Heart left ventricle (tissue), 16 donors: ENCODE data around the gene KIAA1217. TPM values are rescaled to one million over a fixed set of nuclear protein-coding genes. Genes with fewer than 3 reads are reported as not detected.

ENCODE experiments used
- ATAC-seq, 4 donors: fragments of 200-7000 bp; cut with Tn5 transposase; one replicate each; pipeline ENCODE4 v1.9.1; 2020 to 2022; ENCODE audit warnings: moderate library complexity in 4 of 4, mild to moderate bottlenecking in 3 of 4, moderate number of reproducible peaks in 1 of 4
- DNase-seq, 5 donors: peaks; one replicate each; pipeline ENCODE4 v3.0.0-alpha.2; 2020
- H3K27ac ChIP-seq, 12 donors: fragments of 200-600 bp; sonication (generic) in 4 of 12; one replicate each; pipeline versions ENCODE4 v1.5.0 to v1.8.0; 2016 to 2022; ENCODE audit warnings: mild to moderate bottlenecking in 2 of 12
- H3K27me3 ChIP-seq, 9 donors: fragments of 200-600 bp; sonication (generic) in 2 of 9; one replicate each; pipeline versions ENCODE4 v1.5.1 to v1.8.0; 2016 to 2022; ENCODE audit warnings: mild to moderate bottlenecking in 3 of 9
- H3K36me3 ChIP-seq, 9 donors: fragments of 200-600 bp; sonication (generic) in 2 of 9; one replicate each; pipeline versions ENCODE4 v1.5.0 to v1.8.0; 2018 to 2022; ENCODE audit warnings: mild to moderate bottlenecking in 2 of 9
- H3K4me1 ChIP-seq, 12 donors: fragments of 200-600 bp; sonication (generic) in 4 of 12; one replicate each; pipeline versions ENCODE4 v1.5.0 to v1.8.0; 2016 to 2022; ENCODE audit warnings: mild to moderate bottlenecking in 3 of 12
- H3K4me3 ChIP-seq, 12 donors: fragments of 200-600 bp; sonication (generic) in 4 of 12; one replicate each; pipeline versions ENCODE4 v1.5.0 to v1.8.0; 2017 to 2022; ENCODE audit warnings: mild to moderate bottlenecking in 9 of 12, moderate library complexity in 4 of 12
- H3K9me3 ChIP-seq, 12 donors: fragments of 200-600 bp; sonication (generic) in 4 of 12; one replicate each; pipeline versions ENCODE4 v1.5.0 to v1.8.0; 2016 to 2022; ENCODE audit warnings: mild to moderate bottlenecking in 1 of 12
- POLR2A ChIP-seq, 2 donors: fragments of 450-650 bp; IDR thresholded peaks; one replicate each; pipeline ENCODE4 v1.6.1; 2017; ENCODE audit warnings: antibody characterized with exemption in 2 of 2, mild to moderate bottlenecking in 2 of 2, moderate library complexity in 2 of 2
- WGBS, 4 donors: extraction: QIAGEN DNeasy Blood & Tissue Kit in 2 of 4; methylation state at CpG; one replicate each; pipeline versions ENCODE4 v1.1.5 to v1.1.7; 2013 to 2018; 5-methylcytosine and 5-hydroxymethylcytosine counted together
- intact Hi-C, 10 donors: fragments of 100-400 bp; cut with DNase I; formaldehyde crosslinking; loops; one replicate each; pipeline versions ENCODE4 v1.11.1 to v1.14.2; 2022
- polyA plus RNA-seq, 2 donors: library from polyadenylated mRNA; stranded (reverse); fragments of 200-250 nt; gene quantifications; one replicate each; pipeline ENCODE4 v1.2.3, GENCODE V29; 2013
- total RNA-seq, 9 donors: library from RNA; depleted of rRNA in 2 of 9; stranded (reverse); fragments of >200 nt in 2 of 9; fragmentation: NEBNext Ultra II Directional in 3 of 9; extraction: Animal tissue kit (Norgen Biotek cat#: 25700) in 3 of 9; gene quantifications; one replicate each; pipeline versions ENCODE4 v1.1.0 to v1.2.4, GENCODE V29; 2016 to 2023
- TF ChIP-seq, protein P1 (sequence below), 12 donors: fragments of 200-600 bp; sonication (generic) in 4 of 12; IDR thresholded peaks; one replicate each; pipeline versions ENCODE4 v1.5.0 to v1.8.0; 2018 to 2022; ENCODE audit warnings: antibody characterized with exemption in 12 of 12, mild to moderate bottlenecking in 5 of 12
- donor health status: ischemic (EF 13 %, LVEDD 7.1; RV severe dilation, severe dysfunction).
- donor health status: healthy with polysubstance abuse.
- donor health status: DM: no; HTN: yes; CAD: no.
- donor health status: DM: no; HTN: no; CAD: no.
- donor health status: ischemic (EF 25% LVEDD 6.9; RV normal size, moderate dysfunction).
- donor health status: ischemic (EF 25% LVEDD 5.7; RV mildly dilated, moderate dysfunction).
- donor health status: healthy.
- donor health status: DM: yes; HTN: yes; CAD: no.
- donor health status: ischemic (EF 35%, LVEDD 5.7; RV mildly dilated, moderate dysfunction).
- donor health status: nonischemic (EF 11% LVEDD 7.7; RV severe dilation, severe dysfunction).
- donor health status: DM: yes; HTN: yes; CAD: no.
- donor health status: PGD.
- donor health status: ischemic (EF 29% LVEDD 5.4; RV normal size, mild dysfunction).
- donor health status: nonischemic (EF 23%, LVEDD 6.1; RV moderate dilation, normal function).

Gene KIAA1217
- total and polyA plus RNA-seq, 11 donors = 12.7 to 66.7 (median 33.5) TPM

DNA sequence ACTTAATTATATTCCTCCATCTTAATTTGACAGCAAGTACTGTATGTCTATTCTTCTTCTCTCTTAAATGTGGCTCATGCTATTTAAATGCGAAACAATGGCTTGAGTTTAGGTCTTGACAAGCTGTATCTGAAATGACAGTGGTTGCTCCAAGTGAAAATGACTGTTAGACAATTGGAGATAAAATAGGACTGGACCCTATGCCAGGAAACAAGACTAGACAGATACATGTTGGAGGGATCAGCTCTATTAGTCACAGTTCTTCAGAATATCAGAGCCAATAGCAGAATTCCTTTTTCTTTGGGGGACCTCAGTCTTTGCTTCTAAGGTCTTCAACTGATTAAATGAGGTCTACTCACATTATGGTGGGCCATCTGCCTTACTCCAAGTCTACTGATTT lies 25.8 kb downstream of the KIAA1217 start:
- intact Hi-C loops = no loop called here
- Histone ChIP-seq H3K27ac (no peak overlapping the region), H3K4me3 (no peak overlapping the region), H3K27me3 (no peaks in the 10 kb centered on the region), H3K36me3 (peaks cover 0 to 9% (median 0%) of the 10 kb centered on the region in 9 donors), H3K9me3 (no peaks in the 10 kb centered on the region), H3K4me1 (peaks cover 0 to 38% (median 8%) of the 10 kb centered on the region in 12 donors)
- WGBS, 4 donors = 78 to 93% (median 85%) methylated on average over 1 of the region's 1 CpG
- DNase-seq (no peak), ATAC-seq (no peak)
- no peak for TF ChIP-seq POLR2A (IDR thresholded peaks at IDR 0.05)
- TF ChIP-seq, protein P1, sequence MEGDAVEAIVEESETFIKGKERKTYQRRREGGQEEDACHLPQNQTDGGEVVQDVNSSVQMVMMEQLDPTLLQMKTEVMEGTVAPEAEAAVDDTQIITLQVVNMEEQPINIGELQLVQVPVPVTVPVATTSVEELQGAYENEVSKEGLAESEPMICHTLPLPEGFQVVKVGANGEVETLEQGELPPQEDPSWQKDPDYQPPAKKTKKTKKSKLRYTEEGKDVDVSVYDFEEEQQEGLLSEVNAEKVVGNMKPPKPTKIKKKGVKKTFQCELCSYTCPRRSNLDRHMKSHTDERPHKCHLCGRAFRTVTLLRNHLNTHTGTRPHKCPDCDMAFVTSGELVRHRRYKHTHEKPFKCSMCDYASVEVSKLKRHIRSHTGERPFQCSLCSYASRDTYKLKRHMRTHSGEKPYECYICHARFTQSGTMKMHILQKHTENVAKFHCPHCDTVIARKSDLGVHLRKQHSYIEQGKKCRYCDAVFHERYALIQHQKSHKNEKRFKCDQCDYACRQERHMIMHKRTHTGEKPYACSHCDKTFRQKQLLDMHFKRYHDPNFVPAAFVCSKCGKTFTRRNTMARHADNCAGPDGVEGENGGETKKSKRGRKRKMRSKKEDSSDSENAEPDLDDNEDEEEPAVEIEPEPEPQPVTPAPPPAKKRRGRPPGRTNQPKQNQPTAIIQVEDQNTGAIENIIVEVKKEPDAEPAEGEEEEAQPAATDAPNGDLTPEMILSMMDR (IDR thresholded peaks at IDR 0.05) = no peak

DNA sequence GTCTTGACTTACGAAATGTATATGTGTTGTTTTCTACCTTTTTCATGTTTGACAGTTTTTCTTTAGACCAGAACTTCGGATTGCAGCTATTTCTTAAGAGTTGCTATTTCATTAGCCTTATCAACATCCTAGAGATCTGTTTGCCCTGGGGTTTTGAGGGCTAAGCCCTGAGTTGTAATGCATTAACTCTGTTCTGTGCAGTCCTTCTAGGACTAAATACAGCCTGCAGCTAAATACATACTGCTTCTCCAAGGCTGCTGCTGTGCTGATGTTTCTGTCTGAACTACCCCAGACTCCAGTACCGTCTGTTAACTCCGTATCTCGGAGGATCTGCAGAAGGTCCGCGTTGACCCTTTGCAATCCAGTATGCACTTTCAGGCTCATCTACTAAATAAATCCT lies 26.5 kb downstream of the KIAA1217 start:
- no peak overlapping the region for H3K27ac ChIP-seq
- intact Hi-C loops = no loop called here
- H3K4me1 ChIP-seq = peaks cover 0 to 42% (median 11%) of the 10 kb centered on the region in 12 donors
- ATAC-seq = no peak
- H3K36me3 ChIP-seq = peaks cover 0 to 9% (median 0%) of the 10 kb centered on the region in 9 donors
- 83 to 89% (median 87%) methylated on average over 7 of the region's 7 CpGs for WGBS, 4 donors
- H3K4me3 ChIP-seq = no peak overlapping the region
- no peaks in the 10 kb centered on the region for H3K27me3 ChIP-seq
- H3K9me3 ChIP-seq = no peaks in the 10 kb centered on the region
- no peak for TF ChIP-seq POLR2A (IDR thresholded peaks at IDR 0.05)
- TF ChIP-seq, protein P1 (IDR thresholded peaks at IDR 0.05) = no peak
- DNase-seq = no peak

DNA sequence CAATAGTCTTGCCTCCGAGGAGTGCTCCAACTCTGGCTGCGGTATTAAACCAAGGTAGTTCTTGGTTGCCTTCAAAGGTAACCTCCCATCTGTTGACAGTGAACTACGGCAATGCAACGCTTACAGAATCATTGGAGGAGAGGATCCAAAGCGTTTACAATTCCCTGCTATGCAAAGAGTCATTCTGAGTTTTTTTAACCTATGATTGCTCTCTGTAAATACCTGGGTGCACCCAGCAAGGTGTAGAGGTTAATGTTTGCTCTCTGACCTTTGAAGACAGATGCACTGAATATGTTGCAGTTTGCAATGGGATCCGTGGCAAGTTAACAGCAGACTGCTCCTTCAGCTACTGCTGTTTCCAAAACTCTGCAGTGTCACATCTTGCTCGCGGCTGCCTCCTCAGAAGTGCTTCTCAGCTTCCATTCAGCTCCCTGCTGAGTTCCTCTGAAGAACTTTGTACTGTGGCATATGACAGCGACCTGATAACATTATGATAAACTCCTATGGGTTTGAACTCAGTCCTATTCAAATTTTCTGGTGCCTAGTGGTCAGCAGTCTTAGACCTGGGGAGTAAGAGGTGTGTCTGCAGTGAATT lies 29.0 kb downstream of the KIAA1217 start:
- H3K4me1 ChIP-seq = peaks cover 0 to 56% (median 19%) of the 10 kb centered on the region in 12 donors
- H3K36me3 ChIP-seq = no peaks in the 10 kb centered on the region
- intact Hi-C loops = no loop called here
- H3K27ac ChIP-seq = no peak overlapping the region
- ATAC-seq (no peak), DNase-seq (no peak)
- TF ChIP-seq, protein P1 (IDR thresholded peaks at IDR 0.05) = no peak
- TF ChIP-seq POLR2A (IDR thresholded peaks at IDR 0.05) = no peak
- 68 to 71% (median 70%) methylated on average over 9 of the region's 9 CpGs for WGBS, 4 donors
- H3K27me3 ChIP-seq = no peaks in the 10 kb centered on the region
- no peak overlapping the region for H3K4me3 ChIP-seq
- H3K9me3 ChIP-seq = no peaks in the 10 kb centered on the region

DNA sequence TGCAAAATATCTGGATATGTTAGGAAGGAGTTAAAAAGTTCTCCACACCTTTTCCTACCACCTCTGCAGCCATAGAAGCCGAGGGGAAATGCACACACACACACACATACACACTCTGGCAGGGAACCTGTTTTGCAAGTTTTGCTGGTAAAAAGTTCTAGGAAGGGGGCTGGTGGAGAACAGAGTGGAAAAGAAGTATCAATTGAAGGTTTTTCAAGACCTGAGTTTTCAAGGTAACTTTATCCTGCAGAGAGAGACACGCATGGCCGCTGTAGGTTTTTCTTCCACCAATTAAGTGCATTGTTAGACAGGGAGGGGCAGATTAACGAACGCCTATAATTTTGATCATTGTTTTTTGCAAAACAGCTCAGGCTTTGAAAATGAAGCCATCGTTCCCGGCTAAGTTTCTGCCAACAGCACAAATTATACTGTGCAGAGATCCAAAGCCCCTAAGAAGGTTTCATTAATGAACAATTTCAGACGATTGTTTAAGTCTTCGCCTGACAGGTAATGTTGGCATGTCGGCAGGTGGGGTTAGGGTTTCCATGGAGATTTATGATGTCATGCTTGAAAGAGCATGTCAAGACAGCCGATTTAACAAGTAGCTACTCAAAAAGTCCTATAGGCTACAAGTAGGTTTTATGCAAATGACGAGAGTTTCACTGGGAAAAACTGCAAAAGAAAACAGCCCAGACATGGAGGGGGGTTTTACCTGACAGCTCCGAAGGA lies 29.7 kb downstream of the KIAA1217 start:
- WGBS, 4 donors = 54 to 64% (median 60%) methylated on average over 13 of the region's 13 CpGs
- DNase-seq = no peak

More for the DNA sequence above, 29.7 kb downstream of the KIAA1217 start:
- no peak for ATAC-seq
- Histone ChIP-seq H3K4me1 (peaks cover 0 to 56% (median 19%) of the 10 kb centered on the region in 12 donors), H3K36me3 (no peaks in the 10 kb centered on the region), H3K27ac (no peak overlapping the region), H3K4me3 (no peak overlapping the region), H3K9me3 (no peaks in the 10 kb centered on the region), H3K27me3 (no peaks in the 10 kb centered on the region)
- TF ChIP-seq, protein P1 (IDR thresholded peaks at IDR 0.05) = no peak
- no peak for TF ChIP-seq POLR2A (IDR thresholded peaks at IDR 0.05)
- intact Hi-C loops = no loop called here
